HepG2 (cell line): ENCODE results near the gene TPSD1. TPM values are rescaled to one million over a fixed set of nuclear protein-coding genes. Genes with fewer than 3 reads are reported as not detected.
A peak's percentile ranks its signal among the peaks of the same experiment; 100 is the strongest.

Experiments
- BCL6 ChIP-seq: IDR thresholded peaks from 2 replicates; pipeline ENCODE4 v1.6.1; 2016; ENCODE audit warnings: missing genetic modification reagents, missing compliant biosample characterization
- ELF1 ChIP-seq: sonication (generic); formaldehyde crosslinking; IDR thresholded peaks from 2 replicates; pipeline ENCODE4 v1.4.0; 2020; ENCODE audit warnings: missing genetic modification reagents
- FOXO1 ChIP-seq: sonication (generic); formaldehyde crosslinking; IDR thresholded peaks from 2 replicates; pipeline ENCODE4 v1.4.0; 2020; ENCODE audit warnings: missing genetic modification reagents
- GATA4 ChIP-seq: sonication (generic); IDR thresholded peaks from 2 replicates; pipeline ENCODE4 v1.6.1; 2016; ENCODE audit warnings: antibody characterized with exemption, low read depth, borderline replicate concordance
- GATAD1 ChIP-seq: IDR thresholded peaks from 2 replicates; pipeline ENCODE4 v1.6.1; 2016; ENCODE audit warnings: missing genetic modification reagents, missing compliant biosample characterization
- HMGXB3 ChIP-seq: sonication (generic); formaldehyde crosslinking; IDR thresholded peaks from 2 replicates; pipeline ENCODE4 v1.4.0; 2020; ENCODE audit warnings: missing genetic modification reagents, borderline replicate concordance
- NFIC ChIP-seq: IDR thresholded peaks from 2 replicates; pipeline ENCODE4 v1.6.1; 2012; ENCODE audit warnings: mild to moderate bottlenecking, low read length, inconsistent platforms
- NRL ChIP-seq: sonication (generic); formaldehyde crosslinking; IDR thresholded peaks from 2 replicates; pipeline ENCODE4 v1.5.0; 2020; ENCODE audit warnings: missing genetic modification reagents, mild to moderate bottlenecking, moderate library complexity, borderline replicate concordance
- SCMH1 ChIP-seq: sonication (generic); formaldehyde crosslinking; IDR thresholded peaks from 2 replicates; pipeline ENCODE4 v1.9.0; 2021; ENCODE audit warnings: missing genetic modification reagents, mild to moderate bottlenecking, borderline replicate concordance
- SKI ChIP-seq: fragments of 450-650 bp; IDR thresholded peaks from one replicate; pipeline ENCODE4 v1.6.1; 2018; ENCODE audit warnings: mild to moderate bottlenecking; ENCODE audit not compliant: partially characterized antibody
- TARDBP ChIP-seq: sonication (generic); formaldehyde crosslinking; IDR thresholded peaks from 2 replicates; pipeline ENCODE4 v1.8.0; 2022; ENCODE audit warnings: mild to moderate bottlenecking, missing genetic modification reagents
- TEAD3 ChIP-seq: optimal IDR thresholded peaks from 2 replicates; pipeline ENCODE3; 2016; ENCODE audit warnings: borderline replicate concordance
- YEATS2 ChIP-seq: sonication (generic); formaldehyde crosslinking; IDR thresholded peaks from 2 replicates; pipeline ENCODE4 v1.4.0; 2020; ENCODE audit warnings: missing genetic modification reagents, borderline replicate concordance
- YY1 ChIP-seq: IDR thresholded peaks from 2 replicates; pipeline ENCODE4 v1.6.1; 2011; ENCODE audit warnings: low read length, low read depth, moderate library complexity, mild to moderate bottlenecking; ENCODE audit not compliant: insufficient read depth, insufficient replicate concordance
- ZNF382 ChIP-seq: sonication (generic); formaldehyde crosslinking; IDR thresholded peaks from 2 replicates; pipeline ENCODE4 v1.5.0; 2020; ENCODE audit warnings: missing genetic modification reagents, mild to moderate bottlenecking, borderline replicate concordance
- ZNF546 ChIP-seq: sonication (generic); formaldehyde crosslinking; conservative IDR thresholded peaks from 2 replicates; pipeline ENCODE4 v1.8.1; 2023; ENCODE audit warnings: mild to moderate bottlenecking, missing genetic modification reagents
- ZNF563 ChIP-seq: sonication (generic); formaldehyde crosslinking; IDR thresholded peaks from 2 replicates; pipeline ENCODE4 v1.8.0; 2022; ENCODE audit warnings: mild to moderate bottlenecking, moderate library complexity, missing genetic modification reagents
- ZNF703 ChIP-seq: sonication (generic); formaldehyde crosslinking; IDR thresholded peaks from 2 replicates; pipeline ENCODE4 v1.5.1; 2020; ENCODE audit warnings: missing genetic modification reagents, mild to moderate bottlenecking, moderate library complexity, borderline replicate concordance
- polyA plus RNA-seq, 8 experiments: library from polyadenylated mRNA; depleted of rRNA in 3 of 8; stranded (reverse) in 7 of 8; unstranded in 1 of 8; fragments of >200 nt; fragmentation: Illumina TruSeq in 4 of 8; extraction: Trizol in 4 of 8; gene quantifications; 2 replicates each; pipeline versions ENCODE4 v1.2.1 to v1.2.3, GENCODE V29; 2011 to 2016; ENCODE audit warnings: low read depth in 4 of 8, missing spikeins in 1 of 8, mixed read lengths in 1 of 8; ENCODE audit not compliant: insufficient read depth in 1 of 8
- total RNA-seq, 5 experiments: library from RNA; depleted of rRNA; stranded (reverse); fragments of >200 nt; fragmentation: Illumina TruSeq; extraction: Trizol; gene quantifications; 2 replicates each; pipeline ENCODE4 v1.2.3, GENCODE V29; 2016; ENCODE audit warnings: low read depth in 1 of 5
- TF ChIP-seq, protein P1 (sequence below): IDR thresholded peaks from 2 replicates; pipeline ENCODE4 v1.6.1; 2016; ENCODE audit warnings: mild to moderate bottlenecking
- TF ChIP-seq, protein P2 (sequence below): IDR thresholded peaks from 2 replicates; pipeline ENCODE4 v1.6.1; 2016; ENCODE audit warnings: mild to moderate bottlenecking, missing biosample characterization, missing genetic modification reagents
- TF ChIP-seq, protein P3 (sequence below): IDR thresholded peaks from 2 replicates; pipeline ENCODE4 v1.6.1; 2012; ENCODE audit warnings: inconsistent platforms

The TPSD1 gene
- total and polyA plus RNA-seq, 2 of the 13 experiments (the other 11 are each of a cell fraction or from before 2014, with no cell fraction given): not detected

DNA sequence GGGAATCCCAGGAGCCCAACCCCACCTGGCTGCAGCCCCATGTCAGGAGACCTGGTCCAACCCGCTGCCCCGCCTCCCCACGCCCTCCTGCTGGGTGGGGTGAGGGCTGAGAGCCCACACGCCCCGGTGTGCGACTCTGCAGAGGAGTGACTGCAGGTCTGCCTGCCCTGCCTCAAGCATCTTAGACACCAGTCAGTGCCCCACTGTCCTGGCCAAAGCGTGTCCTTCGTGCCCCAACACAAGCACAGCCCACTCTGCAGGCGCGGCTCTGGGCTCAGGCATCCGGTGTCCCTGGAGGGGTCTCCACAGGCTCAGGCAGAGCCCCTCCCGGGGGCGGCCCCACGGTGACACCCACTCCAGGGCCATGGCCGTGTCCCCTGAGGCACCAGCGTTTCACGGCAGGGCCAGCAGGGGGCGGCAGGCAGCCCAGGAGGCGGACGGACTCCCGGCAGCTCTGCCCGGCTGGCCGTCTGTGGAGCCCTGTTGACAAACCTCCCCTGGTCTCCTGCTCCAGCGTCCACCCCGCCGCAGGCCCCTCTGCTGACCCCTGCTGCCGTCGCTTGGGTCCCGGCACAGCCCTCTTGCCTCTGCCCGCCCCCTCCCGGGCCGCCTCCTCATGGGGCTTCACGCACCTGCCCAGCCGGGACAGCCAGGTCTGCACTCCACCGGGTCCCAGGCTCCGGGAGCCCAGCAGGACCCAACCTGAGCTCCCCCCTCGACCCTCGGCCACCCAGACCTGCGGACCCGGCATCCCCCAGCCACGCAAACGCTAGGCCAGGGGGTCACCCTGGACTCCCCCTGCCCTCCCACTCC is 45.0 kb downstream of the TPSD1 start (continued):
- TF ChIP-seq, protein P1, sequence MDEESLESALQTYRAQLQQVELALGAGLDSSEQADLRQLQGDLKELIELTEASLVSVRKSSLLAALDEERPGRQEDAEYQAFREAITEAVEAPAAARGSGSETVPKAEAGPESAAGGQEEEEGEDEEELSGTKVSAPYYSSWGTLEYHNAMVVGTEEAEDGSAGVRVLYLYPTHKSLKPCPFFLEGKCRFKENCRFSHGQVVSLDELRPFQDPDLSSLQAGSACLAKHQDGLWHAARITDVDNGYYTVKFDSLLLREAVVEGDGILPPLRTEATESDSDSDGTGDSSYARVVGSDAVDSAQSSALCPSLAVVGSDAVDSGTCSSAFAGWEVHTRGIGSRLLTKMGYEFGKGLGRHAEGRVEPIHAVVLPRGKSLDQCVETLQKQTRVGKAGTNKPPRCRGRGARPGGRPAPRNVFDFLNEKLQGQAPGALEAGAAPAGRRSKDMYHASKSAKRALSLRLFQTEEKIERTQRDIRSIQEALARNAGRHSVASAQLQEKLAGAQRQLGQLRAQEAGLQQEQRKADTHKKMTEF (CRISPR knock-in tag): peak; percentile 22; the same call in 1 of the 2 replicates
- TF ChIP-seq NRL: 0 out of 2 replicates have a peak, but pooled peaks have one; percentile 35
- TF ChIP-seq ZNF563 (CRISPR knock-in tag): peak; percentile 46; the same call in 1 of the 2 replicates
- TF ChIP-seq ZNF546 (CRISPR knock-in tag): 0 out of 2 replicates have a peak, but pooled peaks have one; percentile 48
- TF ChIP-seq FOXO1 (CRISPR knock-in tag): peak; percentile 45
- no peak for TF ChIP-seq YEATS2 (CRISPR knock-in tag)
- TF ChIP-seq YY1: peak; percentile 68
- TF ChIP-seq, protein P2, sequence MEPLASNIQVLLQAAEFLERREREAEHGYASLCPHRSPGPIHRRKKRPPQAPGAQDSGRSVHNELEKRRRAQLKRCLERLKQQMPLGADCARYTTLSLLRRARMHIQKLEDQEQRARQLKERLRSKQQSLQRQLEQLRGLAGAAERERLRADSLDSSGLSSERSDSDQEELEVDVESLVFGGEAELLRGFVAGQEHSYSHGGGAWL (CRISPR knock-in tag): no peak
- TF ChIP-seq, protein P3, sequence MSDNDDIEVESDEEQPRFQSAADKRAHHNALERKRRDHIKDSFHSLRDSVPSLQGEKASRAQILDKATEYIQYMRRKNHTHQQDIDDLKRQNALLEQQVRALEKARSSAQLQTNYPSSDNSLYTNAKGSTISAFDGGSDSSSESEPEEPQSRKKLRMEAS: peak; percentile 10; the same call in 1 of the 2 replicates
- no peak for TF ChIP-seq ELF1 (CRISPR knock-in tag)
- TF ChIP-seq HMGXB3 (CRISPR knock-in tag): 0 out of 2 replicates have a peak, but pooled peaks have one; percentile 16
- no peak for TF ChIP-seq TEAD3 (CRISPR knock-in tag)
- TF ChIP-seq SCMH1 (CRISPR knock-in tag): no peak
- TF ChIP-seq ZNF703: no peak
- peak; percentile 55 for TF ChIP-seq SKI
- no peak for TF ChIP-seq ZNF382 (CRISPR knock-in tag)
- TF ChIP-seq NFIC: no peak
- peak; percentile 51; the same call in 1 of the 2 replicates for TF ChIP-seq GATAD1
- peak; percentile 22; the same call in 1 of the 2 replicates for TF ChIP-seq BCL6 (CRISPR knock-in tag)
- TF ChIP-seq GATA4: no peak
- no peak for TF ChIP-seq TARDBP
